ENCODE measurements around the gene TUSC1.

- no peak for TF ChIP-seq CTCF (IDR thresholded peaks at IDR 0.05)
- TF ChIP-seq POLR2AphosphoS5 (IDR thresholded peaks at IDR 0.05): no peak
Observed at GRCh38 chr9:25684321-25684720, 6.1 kb upstream of the TUSC1 start.

Measured in esophagus muscularis mucosa (tissue), 3 donors.